Measurements from ENCODE around the gene KRT13. TPM values are rescaled to one million over a fixed set of nuclear protein-coding genes. Genes with fewer than 3 reads are reported as not detected.

Gene KRT13
- total and polyA plus RNA-seq, 5 donors from 2014 or later, result not detected

DNA sequence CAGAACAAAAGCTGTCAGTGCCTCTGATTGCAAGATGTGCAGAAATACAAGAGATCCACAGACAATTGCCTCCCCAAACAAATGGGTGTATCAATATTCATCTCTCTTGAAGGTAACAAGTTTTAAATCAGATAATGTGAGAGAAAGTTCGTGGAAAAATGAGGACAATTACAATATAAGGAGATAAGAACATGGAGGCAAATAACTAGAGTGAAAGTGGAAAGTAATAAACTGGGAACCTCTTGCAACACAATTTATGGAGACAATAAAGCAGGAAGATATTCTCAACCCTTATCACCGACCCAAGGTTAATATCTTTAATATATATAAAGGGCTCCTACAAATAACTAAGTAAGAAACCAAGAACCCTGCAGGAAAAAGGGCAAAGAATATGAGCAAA lies 36.9 kb upstream of the KRT13 start:
- H3K4me1 ChIP-seq (ENCODE audit: control insufficient read depth, insufficient read depth, low read length, poor library complexity, severe bottlenecking), result no peaks in the 10 kb centered on the region
- H3K27me3 ChIP-seq (ENCODE audit: control insufficient read depth, insufficient read depth, low read length), result no peaks in the 10 kb centered on the region
- H3K9me3 ChIP-seq (ENCODE audit: control insufficient read depth in 2 of 2, low read length in 2 of 2), result no peaks in the 10 kb centered on the region
- Mint-ChIP-seq H3K9me3 (peaks cover 0 to 3% (median 0%) of the 10 kb centered on the region in 7 donors), H3K27ac (no peak overlapping the region), H3K4me1 (no peaks in the 10 kb centered on the region), H3K36me3 (peaks cover 3% of the 10 kb centered on the region), H3K27me3 (peaks cover 15% of the 10 kb centered on the region), H3K4me3 (no peak overlapping the region)
- no peak overlapping the region for H3K27ac ChIP-seq (ENCODE audit: insufficient read depth, low read length, poor library complexity, severe bottlenecking)
- ATAC-seq (ENCODE audit: low read depth in 2 of 2) (no peak), DNase-seq (no peak)
- H3K36me3 ChIP-seq (ENCODE audit: control insufficient read depth, insufficient read depth, low read length), result no peaks in the 10 kb centered on the region
- H3K4me3 ChIP-seq (ENCODE audit: low read depth, low read length), result no peak overlapping the region

DNA sequence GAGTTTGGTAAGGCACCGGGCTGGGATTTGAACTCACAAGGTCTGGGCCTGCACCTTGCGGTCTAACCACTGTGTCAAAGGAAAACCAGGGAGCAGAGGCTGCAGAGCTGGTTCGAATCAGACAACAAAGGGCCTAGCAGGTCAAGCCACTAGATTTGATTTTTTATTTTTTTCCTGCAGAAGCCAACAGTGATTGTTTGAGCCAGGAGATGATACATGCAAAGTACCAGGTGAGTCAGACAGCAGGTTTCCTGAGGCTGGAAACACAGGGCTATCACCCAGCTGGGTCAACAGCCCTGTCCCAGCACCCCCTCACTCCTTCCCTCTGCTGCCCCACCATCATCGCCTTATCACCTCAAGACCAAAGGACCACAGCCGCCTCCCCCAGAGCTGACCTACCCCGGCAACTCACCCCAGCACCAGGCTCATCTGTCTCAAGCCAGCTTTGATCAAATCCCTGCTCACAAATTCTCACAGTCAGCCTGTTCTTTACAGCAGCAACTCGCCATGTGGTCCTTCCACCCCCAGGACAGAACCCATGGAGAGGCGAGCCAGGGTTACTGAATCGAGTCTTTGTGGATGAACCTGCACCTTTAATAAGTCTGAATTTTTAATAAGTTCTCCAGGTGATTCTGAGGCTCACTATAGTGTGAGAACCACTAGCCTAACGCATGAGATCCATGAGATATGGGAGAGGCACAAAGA lies 35.7 kb upstream of the KRT13 start:
- Mint-ChIP-seq H3K4me1 (no peaks in the 10 kb centered on the region), H3K9me3 (peaks cover 0 to 1% (median 0%) of the 10 kb centered on the region in 7 donors), H3K36me3 (no peaks in the 10 kb centered on the region), H3K4me3 (no peak overlapping the region), H3K27me3 (peaks cover 19% of the 10 kb centered on the region), H3K27ac (peak overlapping the region in 1 of 3 donors; percentile 51)
- ATAC-seq (ENCODE audit: low read depth in 2 of 2), result no peak
- Histone ChIP-seq H3K27me3 (ENCODE audit: control insufficient read depth, insufficient read depth, low read length) (no peaks in the 10 kb centered on the region), H3K4me1 (ENCODE audit: control insufficient read depth, insufficient read depth, low read length, poor library complexity, severe bottlenecking) (no peaks in the 10 kb centered on the region), H3K36me3 (ENCODE audit: control insufficient read depth, insufficient read depth, low read length) (no peaks in the 10 kb centered on the region), H3K4me3 (ENCODE audit: low read depth, low read length) (no peak overlapping the region), H3K9me3 (ENCODE audit: control insufficient read depth in 2 of 2, low read length in 2 of 2) (no peaks in the 10 kb centered on the region), H3K27ac (ENCODE audit: insufficient read depth, low read length, poor library complexity, severe bottlenecking) (no peak overlapping the region)
- no peak for DNase-seq

DNA sequence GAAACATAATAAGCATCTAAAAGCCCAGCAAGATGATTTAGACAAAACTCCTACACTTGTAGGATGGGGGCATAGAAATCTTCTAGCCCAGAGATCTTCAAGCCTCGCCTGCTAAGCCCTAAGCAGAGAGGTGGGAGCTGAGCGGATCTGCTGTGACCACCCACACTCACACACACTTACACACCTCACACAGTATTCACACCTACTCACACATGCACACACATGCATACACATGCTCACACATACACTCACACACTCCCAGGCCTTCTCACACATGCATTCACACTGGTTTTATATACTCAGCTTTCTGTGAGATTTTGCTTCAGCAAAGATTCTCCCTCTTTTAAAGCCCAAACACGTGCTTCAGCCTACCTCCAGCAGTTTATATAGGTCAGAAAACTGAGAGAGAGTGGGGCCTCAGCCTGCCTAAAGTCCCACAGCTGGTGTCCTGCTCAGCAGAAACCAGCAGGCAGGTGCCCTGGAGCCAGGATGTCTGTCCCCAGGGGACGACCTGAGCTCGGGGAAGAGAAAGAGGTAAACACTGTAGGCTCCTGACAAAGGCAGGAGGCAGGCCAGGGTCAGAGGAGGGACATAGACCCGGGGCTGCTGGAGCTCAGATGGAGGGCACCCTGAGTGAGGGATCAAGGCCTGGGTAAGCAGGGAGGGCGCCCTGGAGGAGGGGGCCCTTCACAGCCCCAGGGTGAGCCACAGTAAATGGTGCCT lies 34.7 kb upstream of the KRT13 start:
- Histone ChIP-seq H3K27ac (ENCODE audit: insufficient read depth, low read length, poor library complexity, severe bottlenecking) (no peak overlapping the region), H3K36me3 (ENCODE audit: control insufficient read depth, insufficient read depth, low read length) (no peaks in the 10 kb centered on the region), H3K27me3 (ENCODE audit: control insufficient read depth, insufficient read depth, low read length) (peaks cover 3% of the 10 kb centered on the region), H3K4me3 (ENCODE audit: low read depth, low read length) (no peak overlapping the region), H3K9me3 (ENCODE audit: control insufficient read depth in 2 of 2, low read length in 2 of 2) (no peaks in the 10 kb centered on the region), H3K4me1 (ENCODE audit: control insufficient read depth, insufficient read depth, low read length, poor library complexity, severe bottlenecking) (no peaks in the 10 kb centered on the region)
- Mint-ChIP-seq H3K4me1 (no peaks in the 10 kb centered on the region), H3K4me3 (no peak overlapping the region), H3K9me3 (peaks cover 0 to 1% (median 0%) of the 10 kb centered on the region in 7 donors), H3K27ac (no peak overlapping the region), H3K36me3 (no peaks in the 10 kb centered on the region), H3K27me3 (peaks cover 19% of the 10 kb centered on the region)
- ATAC-seq (ENCODE audit: low read depth in 2 of 2) (no peak), DNase-seq (no peak)

DNA sequence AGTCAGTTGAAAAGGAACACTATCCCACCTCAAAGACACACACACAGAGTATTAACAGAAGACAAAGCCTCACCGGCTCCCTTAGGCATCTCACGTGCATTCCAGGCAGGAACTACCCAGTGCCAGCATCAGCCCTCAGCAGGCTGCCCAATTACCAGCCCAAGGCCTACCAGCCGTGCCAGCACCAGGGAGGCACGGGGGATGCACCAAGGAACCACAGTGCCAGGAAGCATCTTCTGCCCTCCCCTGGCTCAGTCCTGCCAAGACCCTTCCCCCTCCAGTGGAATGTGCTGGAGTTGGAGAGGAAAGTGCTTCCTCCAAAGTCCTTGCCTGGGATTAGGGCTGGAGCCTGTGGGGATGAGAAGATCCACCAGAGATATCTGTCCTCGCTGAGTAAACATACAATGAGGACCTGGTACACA lies 33.7 kb upstream of the KRT13 start:
- H3K4me3 Mint-ChIP-seq, result no peak overlapping the region
- H3K36me3 Mint-ChIP-seq, result no peaks in the 10 kb centered on the region
- no peak for ATAC-seq (ENCODE audit: low read depth in 2 of 2)
- H3K4me1 Mint-ChIP-seq, result no peaks in the 10 kb centered on the region
- Histone ChIP-seq H3K27ac (ENCODE audit: insufficient read depth, low read length, poor library complexity, severe bottlenecking) (no peak overlapping the region), H3K4me3 (ENCODE audit: low read depth, low read length) (no peak overlapping the region), H3K27me3 (ENCODE audit: control insufficient read depth, insufficient read depth, low read length) (peaks cover 3% of the 10 kb centered on the region), H3K9me3 (ENCODE audit: control insufficient read depth in 2 of 2, low read length in 2 of 2) (no peaks in the 10 kb centered on the region), H3K4me1 (ENCODE audit: control insufficient read depth, insufficient read depth, low read length, poor library complexity, severe bottlenecking) (no peaks in the 10 kb centered on the region), H3K36me3 (ENCODE audit: control insufficient read depth, insufficient read depth, low read length) (no peaks in the 10 kb centered on the region)
- peaks cover 19% of the 10 kb centered on the region for H3K27me3 Mint-ChIP-seq
- DNase-seq, result no peak
- no peak overlapping the region for H3K27ac Mint-ChIP-seq
- H3K9me3 Mint-ChIP-seq, result no peaks in the 10 kb centered on the region

DNA sequence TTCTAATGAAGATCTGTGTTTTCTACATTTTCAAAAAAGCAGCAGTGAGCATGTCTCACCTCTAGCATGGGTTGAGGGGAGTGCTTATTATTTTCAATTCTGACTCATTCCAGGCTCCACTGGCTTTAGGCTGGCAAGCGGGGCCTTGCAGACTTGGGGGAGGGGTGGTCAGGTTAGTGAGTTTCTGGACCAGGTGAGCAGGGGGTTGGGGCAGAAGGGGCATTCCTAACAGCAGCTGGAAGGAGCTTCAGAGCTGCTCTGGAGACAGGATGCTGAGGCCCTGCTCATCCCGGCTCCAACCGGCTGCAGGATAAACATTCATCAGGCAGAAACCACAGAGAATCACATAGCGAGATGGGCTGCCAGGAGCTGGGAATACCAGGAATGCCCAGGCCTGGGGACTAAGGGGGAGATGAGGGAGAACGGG lies 33.2 kb upstream of the KRT13 start:
- Mint-ChIP-seq H3K9me3 (no peaks in the 10 kb centered on the region), H3K36me3 (no peaks in the 10 kb centered on the region), H3K4me1 (no peaks in the 10 kb centered on the region), H3K27me3 (peaks cover 19% of the 10 kb centered on the region), H3K4me3 (peak overlapping the region in 1 of 4 donors; percentile 31), H3K27ac (no peak overlapping the region)
- peaks cover 3% of the 10 kb centered on the region for H3K27me3 ChIP-seq (ENCODE audit: control insufficient read depth, insufficient read depth, low read length)
- no peaks in the 10 kb centered on the region for H3K9me3 ChIP-seq (ENCODE audit: control insufficient read depth in 2 of 2, low read length in 2 of 2)
- DNase-seq (no peak), ATAC-seq (ENCODE audit: low read depth in 2 of 2) (no peak)
- H3K4me1 ChIP-seq (ENCODE audit: control insufficient read depth, insufficient read depth, low read length, poor library complexity, severe bottlenecking), result no peaks in the 10 kb centered on the region
- H3K4me3 ChIP-seq (ENCODE audit: low read depth, low read length), result no peak overlapping the region
- no peak overlapping the region for H3K27ac ChIP-seq (ENCODE audit: insufficient read depth, low read length, poor library complexity, severe bottlenecking)
- no peaks in the 10 kb centered on the region for H3K36me3 ChIP-seq (ENCODE audit: control insufficient read depth, insufficient read depth, low read length)

DNA sequence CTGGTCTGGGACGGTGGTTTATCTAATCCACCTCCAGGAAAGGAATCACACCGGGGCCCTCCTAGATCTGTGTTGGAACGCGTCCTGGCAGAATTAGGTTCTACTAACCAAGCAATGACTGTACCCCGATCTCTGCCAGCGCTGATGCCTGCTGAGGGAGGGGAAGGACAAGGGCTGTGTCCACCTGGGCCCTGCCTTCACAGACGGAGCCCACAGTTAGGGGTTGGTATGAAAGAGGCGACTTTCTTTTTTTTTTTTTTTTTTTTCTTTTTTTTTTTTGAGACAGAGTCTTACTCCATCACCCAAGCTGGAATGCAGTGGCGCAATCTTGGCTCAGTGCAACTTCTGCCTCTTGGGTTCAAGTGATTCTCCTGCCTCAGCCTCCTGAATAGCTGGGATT lies 32.6 kb upstream of the KRT13 start:
- H3K27ac ChIP-seq (ENCODE audit: insufficient read depth, low read length, poor library complexity, severe bottlenecking), result no peak overlapping the region
- DNase-seq (no peak), ATAC-seq (ENCODE audit: low read depth in 2 of 2) (no peak)
- Mint-ChIP-seq H3K9me3 (no peaks in the 10 kb centered on the region), H3K4me3 (no peak overlapping the region), H3K27me3 (peaks cover 19% of the 10 kb centered on the region), H3K4me1 (no peaks in the 10 kb centered on the region), H3K36me3 (no peaks in the 10 kb centered on the region), H3K27ac (no peak overlapping the region)
- H3K36me3 ChIP-seq (ENCODE audit: control insufficient read depth, insufficient read depth, low read length), result no peaks in the 10 kb centered on the region
- no peaks in the 10 kb centered on the region for H3K4me1 ChIP-seq (ENCODE audit: control insufficient read depth, insufficient read depth, low read length, poor library complexity, severe bottlenecking)
- no peak overlapping the region for H3K4me3 ChIP-seq (ENCODE audit: low read depth, low read length)
- H3K27me3 ChIP-seq (ENCODE audit: control insufficient read depth, insufficient read depth, low read length), result peaks cover 3% of the 10 kb centered on the region
- H3K9me3 ChIP-seq (ENCODE audit: control insufficient read depth in 2 of 2, low read length in 2 of 2), result no peaks in the 10 kb centered on the region

DNA sequence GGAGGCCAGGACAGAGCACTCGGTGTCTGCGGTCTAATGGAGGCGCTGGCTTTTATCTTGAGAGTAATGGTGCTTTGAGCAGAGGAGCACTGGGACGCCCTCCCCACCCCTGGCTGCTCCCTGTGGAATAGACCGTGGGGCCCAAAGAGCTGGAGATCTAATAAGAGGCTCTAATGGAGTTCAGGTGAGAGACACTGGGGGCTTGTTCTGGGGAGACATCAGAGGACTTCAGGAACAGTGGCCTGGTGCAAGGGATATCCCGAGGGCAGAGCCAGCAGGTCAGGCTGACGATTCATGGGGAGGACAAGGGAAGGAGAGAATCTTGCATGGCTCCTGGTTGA lies 32.2 kb upstream of the KRT13 start:
- H3K27ac Mint-ChIP-seq, result no peak overlapping the region
- H3K9me3 Mint-ChIP-seq, result no peaks in the 10 kb centered on the region
- H3K27ac ChIP-seq (ENCODE audit: insufficient read depth, low read length, poor library complexity, severe bottlenecking), result no peak overlapping the region

More for the DNA sequence above, 32.2 kb upstream of the KRT13 start:
- Mint-ChIP-seq H3K4me1 (no peaks in the 10 kb centered on the region), H3K4me3 (no peak overlapping the region), H3K36me3 (no peaks in the 10 kb centered on the region), H3K27me3 (peaks cover 19% of the 10 kb centered on the region)
- Histone ChIP-seq H3K4me3 (ENCODE audit: low read depth, low read length) (no peak overlapping the region), H3K27me3 (ENCODE audit: control insufficient read depth, insufficient read depth, low read length) (peaks cover 3% of the 10 kb centered on the region), H3K4me1 (ENCODE audit: control insufficient read depth, insufficient read depth, low read length, poor library complexity, severe bottlenecking) (no peaks in the 10 kb centered on the region), H3K36me3 (ENCODE audit: control insufficient read depth, insufficient read depth, low read length) (no peaks in the 10 kb centered on the region), H3K9me3 (ENCODE audit: control insufficient read depth in 2 of 2, low read length in 2 of 2) (no peaks in the 10 kb centered on the region)
- ATAC-seq (ENCODE audit: low read depth in 2 of 2) (no peak), DNase-seq (no peak)
